GM11168 (cell line): ENCODE data around the gene TOX2.

ENCODE experiments used
- in situ Hi-C: fragments of 300-500 bp; cut with MboI; formaldehyde crosslinking; loops from one replicate; pipeline ENCODE4 v1.12.0; 2022; ENCODE audit warnings: low sequenced_read_pairs; ENCODE audit not compliant: unreplicated experiment

The TOX2 gene

GRCh38 chr20:44085616-44086434, 171.2 kb downstream of the TOX2 start:
- in situ Hi-C loops, result loop anchor here (5.0 to 25.0 kb wide), 3 partner anchors 241 to 549 kb away; no protein-coding TSS in a partner anchor

DNA sequence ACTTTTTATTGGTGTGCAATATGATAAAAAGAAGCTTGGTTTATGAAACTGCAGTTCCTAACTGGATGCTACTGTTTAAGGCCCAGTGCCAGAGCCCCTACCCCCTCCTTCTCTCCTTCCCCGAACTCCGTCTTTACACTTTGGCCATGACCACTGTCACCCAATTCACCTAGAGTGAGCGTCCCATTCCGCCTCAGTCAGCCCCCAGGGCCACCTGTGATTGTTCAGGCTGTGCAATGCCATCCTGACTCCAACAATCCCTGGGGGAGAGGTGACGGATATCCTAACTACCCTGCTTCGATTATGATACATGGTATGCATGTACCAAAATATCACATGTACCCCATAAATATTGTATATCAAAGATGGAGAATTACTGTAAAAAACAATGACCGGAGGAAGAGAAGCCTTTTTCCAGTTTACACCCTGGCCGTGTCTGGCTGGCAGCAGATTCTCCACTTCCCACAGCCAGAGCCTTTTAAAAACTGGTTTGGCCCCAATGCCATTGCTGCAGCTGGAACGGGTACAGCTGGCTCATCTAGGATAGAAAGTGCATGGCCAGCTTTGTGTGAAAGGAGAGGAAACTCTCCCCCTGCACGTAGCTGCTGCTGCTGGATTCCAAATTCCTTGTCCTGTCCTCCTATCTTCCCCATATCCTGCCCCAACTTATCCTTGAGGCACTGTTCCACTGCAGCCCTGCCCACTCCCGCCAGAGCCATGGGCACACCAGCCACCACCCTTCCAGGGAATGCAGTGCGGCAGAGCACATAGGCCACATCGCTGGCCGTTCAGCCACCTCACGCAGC, 172.6 kb downstream of the TOX2 start:
- in situ Hi-C loops, result loop anchor here (5.0 to 25.0 kb wide), 3 partner anchors 242 to 550 kb away; no protein-coding TSS in a partner anchor

GRCh38 chr20:44087857-44088120, 173.1 kb downstream of the TOX2 start:
- in situ Hi-C loops, result loop anchor here (5.0 to 25.0 kb wide), 3 partner anchors 243 to 550 kb away; no protein-coding TSS in a partner anchor

DNA sequence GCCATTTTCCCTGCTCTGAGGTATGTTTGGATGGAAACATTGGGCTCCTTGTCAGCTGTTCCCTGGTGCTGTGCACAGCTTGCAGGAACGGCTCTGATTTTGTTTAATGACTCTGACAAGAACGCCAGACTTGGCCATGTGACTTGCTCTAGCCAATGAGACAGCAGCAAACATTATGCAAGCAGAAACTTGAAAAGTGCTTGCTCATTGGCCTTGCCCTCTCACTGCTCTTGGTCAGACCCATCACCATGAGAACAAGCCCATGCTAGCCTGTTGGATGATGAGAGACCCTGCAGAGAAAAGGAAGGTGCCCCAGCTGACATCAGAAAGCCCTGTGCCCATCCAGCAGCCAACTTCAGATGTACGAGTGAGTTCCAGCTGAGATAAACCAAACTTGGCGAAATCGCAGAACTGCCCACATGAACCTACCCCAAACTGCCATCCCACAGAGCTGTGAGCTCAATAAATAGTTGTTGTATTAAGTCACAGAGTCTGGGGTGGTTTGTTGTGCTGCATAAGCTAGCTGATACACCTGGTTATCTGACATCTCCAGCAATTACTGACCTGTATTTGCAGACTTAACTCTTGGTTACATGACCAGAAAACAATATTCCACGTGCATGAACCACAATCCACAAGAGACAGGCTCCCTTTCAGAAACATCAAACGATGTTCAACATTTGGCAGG, 175.5 kb downstream of the TOX2 start:
- in situ Hi-C loops, result loop anchor here (5.0 to 25.0 kb wide), 3 partner anchors 245 to 553 kb away; no protein-coding TSS in a partner anchor

- in situ Hi-C loops, result loop anchor here (25.0 kb wide), 1 partner anchor 554 kb away; no protein-coding TSS in a partner anchor
Measured at GRCh38 chr20:44091026-44091425, 176.4 kb downstream of the TOX2 start.

- in situ Hi-C loops, result loop anchor here (25.0 kb wide), 1 partner anchor 555 kb away; no protein-coding TSS in a partner anchor
Measured at GRCh38 chr20:44092551-44093248, 178.0 kb downstream of the TOX2 start.

DNA sequence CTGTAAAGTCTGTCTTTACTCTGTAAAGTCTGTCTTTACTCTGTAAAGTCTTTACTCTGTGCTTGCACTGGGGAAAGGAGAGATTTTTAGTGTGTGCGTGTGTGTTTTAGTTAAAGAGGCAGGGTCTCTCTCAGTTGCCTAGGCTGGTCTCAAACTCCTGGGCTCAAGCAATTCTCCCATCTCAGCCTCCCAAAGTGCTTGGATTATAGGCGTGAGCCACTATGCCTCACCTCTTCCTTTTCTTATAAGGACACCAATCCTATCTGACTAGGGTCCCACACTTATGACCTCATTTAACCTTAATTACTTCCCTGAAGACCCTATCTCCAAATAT, 178.6 kb downstream of the TOX2 start:
- in situ Hi-C loops, result loop anchor here (25.0 kb wide), 1 partner anchor 556 kb away; no protein-coding TSS in a partner anchor

DNA sequence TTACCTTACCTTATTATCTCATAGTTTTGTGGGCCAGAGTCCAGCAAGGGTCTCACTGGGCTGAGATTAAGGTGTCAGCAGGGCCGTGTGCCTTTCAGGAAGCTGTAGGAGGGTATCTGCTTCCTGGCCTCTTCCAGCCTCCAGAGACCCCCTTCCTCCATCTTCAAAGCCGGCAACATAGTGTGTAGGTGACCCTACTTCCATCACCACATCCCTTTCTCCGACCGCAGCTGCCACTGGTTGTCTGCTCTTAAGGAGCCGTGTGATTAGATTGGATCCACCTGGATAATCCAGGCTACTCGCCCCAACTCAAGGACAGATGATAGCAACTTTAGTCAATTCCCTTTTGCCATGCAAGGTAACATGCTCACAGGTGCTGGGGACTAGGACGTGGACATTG, 181.2 kb downstream of the TOX2 start:
- in situ Hi-C loops, result loop anchor here (25.0 kb wide), 1 partner anchor 559 kb away; no protein-coding TSS in a partner anchor

DNA sequence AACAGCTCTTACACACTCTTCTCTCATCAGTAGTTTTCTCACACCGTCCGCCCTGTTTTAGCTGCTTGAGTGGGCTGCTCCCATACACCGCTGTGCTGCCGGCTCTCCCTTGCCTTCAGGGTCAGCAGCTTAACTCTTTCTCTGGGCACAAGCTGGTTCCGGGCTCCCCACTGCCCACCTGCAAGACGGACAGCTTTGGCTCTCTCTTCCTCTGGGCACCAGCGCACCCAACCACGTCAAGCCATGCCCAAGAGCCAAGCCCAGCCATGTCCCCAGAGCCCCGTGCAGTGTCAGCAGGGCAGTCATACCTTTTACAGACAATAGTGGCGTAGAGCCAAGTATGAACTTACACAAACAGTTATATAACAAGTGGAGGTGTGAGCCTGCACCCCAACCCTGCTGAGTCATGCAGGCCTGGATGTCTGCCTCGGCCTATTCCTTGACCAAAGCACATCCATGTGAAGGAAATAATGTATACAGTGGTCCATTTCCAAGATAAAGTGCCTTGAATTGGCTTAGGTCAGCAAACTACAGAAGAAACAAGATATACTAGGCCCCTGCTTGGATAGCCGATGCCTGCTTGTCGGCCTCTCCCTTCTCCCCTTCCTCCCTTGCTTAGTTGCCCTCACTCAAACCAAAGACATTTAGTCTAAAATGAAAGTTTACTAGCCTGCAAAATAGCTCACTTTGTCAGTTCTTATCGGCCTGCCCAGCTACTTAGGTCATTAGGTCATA, 183.0 kb downstream of the TOX2 start:
- in situ Hi-C loops, result loop anchor here (25.0 kb wide), 1 partner anchor 560 kb away; no protein-coding TSS in a partner anchor

DNA sequence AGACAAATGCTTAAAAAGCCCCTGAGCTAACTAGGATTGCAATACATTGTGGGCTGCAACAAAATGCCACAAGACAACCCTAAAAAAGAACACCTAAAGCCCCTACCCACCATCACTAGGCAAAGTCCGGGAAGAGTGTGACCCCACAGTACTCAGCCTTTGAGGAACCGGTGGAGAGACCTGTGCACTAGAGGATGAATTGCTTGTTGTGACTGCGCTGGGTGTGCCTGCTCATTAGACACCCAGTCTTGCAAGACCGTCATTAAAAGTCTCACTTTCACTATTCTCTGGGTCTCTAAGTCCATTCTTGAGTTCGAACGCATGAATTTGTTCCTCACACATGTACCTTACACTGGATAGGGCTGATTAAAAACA, 183.6 kb downstream of the TOX2 start:
- in situ Hi-C loops, result loop anchor here (25.0 kb wide), 1 partner anchor 561 kb away; no protein-coding TSS in a partner anchor

DNA sequence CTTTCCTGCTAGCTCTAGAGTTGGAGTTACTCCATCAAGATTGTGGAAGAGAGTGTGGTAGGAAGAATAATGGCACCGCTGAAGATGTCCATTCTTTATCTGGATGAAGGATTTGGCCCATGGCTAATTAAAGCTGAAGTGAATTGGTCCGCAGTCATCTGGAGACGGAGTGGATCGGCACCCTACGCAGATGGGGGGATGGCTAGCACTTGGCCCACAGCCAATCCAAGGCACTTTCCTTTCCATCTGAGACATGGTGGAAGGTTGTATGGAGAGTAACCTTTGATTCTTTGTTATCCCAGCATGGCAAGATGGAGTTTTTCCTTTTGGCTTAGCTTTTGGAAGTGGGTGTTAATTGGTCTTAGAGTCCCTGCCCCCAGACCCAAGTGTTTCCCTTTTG, 184.0 kb downstream of the TOX2 start:
- in situ Hi-C loops, result loop anchor here (25.0 kb wide), 1 partner anchor 561 kb away; no protein-coding TSS in a partner anchor

- in situ Hi-C loops, result loop anchor here (25.0 kb wide), 1 partner anchor 563 kb away; no protein-coding TSS in a partner anchor
Measured at GRCh38 chr20:44099832-44100231, 185.2 kb downstream of the TOX2 start.

DNA sequence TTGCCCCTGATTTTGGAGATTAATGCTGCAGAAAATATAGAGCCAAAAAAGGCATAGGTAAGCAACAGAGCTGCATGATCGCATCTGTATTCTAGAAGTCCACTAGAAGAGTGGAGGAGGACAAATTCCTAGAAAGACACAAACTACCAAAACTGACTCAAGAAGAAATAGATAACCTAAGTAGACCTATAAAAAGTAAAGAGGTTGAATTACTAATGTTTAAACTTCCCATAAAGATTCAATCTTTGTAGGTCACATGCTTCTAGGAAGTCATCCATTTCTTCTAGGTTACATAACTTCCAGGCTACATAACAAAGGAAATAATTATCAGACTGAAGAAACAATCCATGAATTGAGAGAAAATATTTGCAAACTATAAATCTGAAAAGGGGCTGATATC, 187.9 kb downstream of the TOX2 start:
- in situ Hi-C loops, result no loop called here

- in situ Hi-C loops, result loop anchor here (5.0 kb wide), 1 partner anchor 37 kb away; no protein-coding TSS in a partner anchor
Measured at GRCh38 chr20:44104798-44105517, 190.3 kb downstream of the TOX2 start.

- in situ Hi-C loops, result loop anchor here (5.0 kb wide), 1 partner anchor 36 kb away; no protein-coding TSS in a partner anchor
Measured at GRCh38 chr20:44106615-44107014, 192.0 kb downstream of the TOX2 start.

GRCh38 chr20:44109951-44110361, 195.3 kb downstream of the TOX2 start:
- in situ Hi-C loops, result loop anchor here (5.0 kb wide), 2 partner anchors 32 to 77 kb away; partner anchors contain the start of gene JPH2

DNA sequence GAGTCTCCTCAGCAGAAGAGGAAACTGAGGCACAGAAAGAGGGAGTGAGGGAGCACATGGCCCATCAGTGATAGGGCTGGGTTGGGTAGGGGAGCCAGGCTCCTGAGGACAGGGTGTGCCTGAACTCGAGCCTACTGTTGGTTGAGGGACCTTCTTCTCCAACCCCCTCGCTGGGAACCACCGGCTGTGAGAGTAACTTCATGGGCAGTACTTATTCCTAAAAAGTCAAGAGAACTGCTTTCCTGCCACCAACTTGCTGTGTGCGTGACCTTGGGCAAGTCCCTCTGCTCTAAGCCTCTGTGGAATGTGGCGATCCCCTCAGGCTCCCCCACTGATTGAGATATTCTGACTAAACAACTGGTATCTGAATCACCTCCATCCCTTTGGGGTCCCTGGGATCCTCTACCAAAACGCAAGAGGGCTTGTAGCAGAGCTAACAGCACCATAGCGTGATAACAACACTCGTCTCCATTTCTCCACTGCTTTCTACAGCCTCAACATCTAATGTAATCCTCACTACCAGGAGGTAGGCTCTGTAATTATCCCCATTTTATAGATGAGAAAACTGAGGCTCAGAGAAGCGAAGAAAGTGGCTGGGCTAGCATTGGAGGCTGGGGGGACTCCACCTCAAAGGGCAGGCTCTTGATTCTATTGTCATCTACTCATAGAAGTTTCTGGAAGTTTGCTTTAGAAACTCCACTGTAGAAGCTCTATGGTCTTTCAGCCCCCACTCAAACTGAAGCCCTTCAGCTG, 196.3 kb downstream of the TOX2 start:
- in situ Hi-C loops, result loop anchor here (5.0 kb wide), 1 partner anchor 76 kb away; the partner anchor contains the start of gene JPH2
